ENCODE measurements around the gene ARMC7.

The ARMC7 gene

DNA sequence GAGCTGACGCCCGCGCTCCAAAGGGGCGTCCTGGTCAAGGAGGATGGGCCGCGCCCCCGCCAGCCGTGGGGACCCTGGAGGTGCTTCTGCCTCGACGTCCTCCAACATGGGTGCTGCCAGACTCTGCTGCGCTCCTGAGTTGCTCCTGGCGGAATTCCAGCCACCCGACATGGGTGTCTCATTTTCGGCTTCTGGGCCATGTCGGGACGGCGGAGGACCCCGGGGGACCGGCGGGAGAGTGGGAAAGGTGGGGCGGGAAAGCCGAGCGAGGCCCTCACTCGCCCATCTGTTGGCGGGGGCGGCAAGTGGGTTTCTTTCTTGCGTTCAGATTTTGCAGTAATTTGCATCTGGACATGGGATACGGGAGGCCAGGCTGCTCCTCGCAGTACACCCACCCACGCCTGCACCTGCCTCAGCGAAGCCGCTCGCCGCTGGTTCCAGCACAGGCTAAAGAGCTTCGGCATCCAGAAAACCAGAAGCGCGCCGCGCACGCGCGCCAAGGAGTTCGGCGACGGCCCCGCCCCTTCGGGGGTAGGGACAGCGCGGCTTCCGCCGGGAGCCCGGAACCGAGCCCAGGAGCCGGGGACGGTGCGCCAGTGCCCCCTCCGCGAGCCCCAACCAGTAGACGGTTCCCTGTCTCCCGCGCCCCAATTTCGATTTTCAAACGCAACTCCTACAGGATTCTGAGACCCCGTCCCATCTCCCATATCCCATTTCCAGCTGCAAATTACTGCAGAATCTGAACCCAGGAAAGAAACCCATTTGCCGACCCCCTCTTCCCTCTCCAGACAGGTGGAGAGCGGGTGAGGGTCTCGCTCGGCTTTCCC, at the start of gene ARMC7:
TSS of gene ARMC7 (plus strand) at position 563 of the 827 bp plus-strand sequence. CDS start 320 bp downstream, outside the sequence.
- no peak for DNase-seq (ENCODE audit: low read depth)
- H3K4me3 ChIP-seq (ENCODE audit: low read length) = peak within 1 kb of the TSS; percentile 86
- TF ChIP-seq, protein P1, sequence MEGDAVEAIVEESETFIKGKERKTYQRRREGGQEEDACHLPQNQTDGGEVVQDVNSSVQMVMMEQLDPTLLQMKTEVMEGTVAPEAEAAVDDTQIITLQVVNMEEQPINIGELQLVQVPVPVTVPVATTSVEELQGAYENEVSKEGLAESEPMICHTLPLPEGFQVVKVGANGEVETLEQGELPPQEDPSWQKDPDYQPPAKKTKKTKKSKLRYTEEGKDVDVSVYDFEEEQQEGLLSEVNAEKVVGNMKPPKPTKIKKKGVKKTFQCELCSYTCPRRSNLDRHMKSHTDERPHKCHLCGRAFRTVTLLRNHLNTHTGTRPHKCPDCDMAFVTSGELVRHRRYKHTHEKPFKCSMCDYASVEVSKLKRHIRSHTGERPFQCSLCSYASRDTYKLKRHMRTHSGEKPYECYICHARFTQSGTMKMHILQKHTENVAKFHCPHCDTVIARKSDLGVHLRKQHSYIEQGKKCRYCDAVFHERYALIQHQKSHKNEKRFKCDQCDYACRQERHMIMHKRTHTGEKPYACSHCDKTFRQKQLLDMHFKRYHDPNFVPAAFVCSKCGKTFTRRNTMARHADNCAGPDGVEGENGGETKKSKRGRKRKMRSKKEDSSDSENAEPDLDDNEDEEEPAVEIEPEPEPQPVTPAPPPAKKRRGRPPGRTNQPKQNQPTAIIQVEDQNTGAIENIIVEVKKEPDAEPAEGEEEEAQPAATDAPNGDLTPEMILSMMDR (conservative IDR thresholded peaks at IDR 0.05; ENCODE audit: low read depth, low read length) = no peak

- no peak for DNase-seq (ENCODE audit: low read depth)
- H3K4me3 ChIP-seq (ENCODE audit: low read length) = no peak overlapping the region
- TF ChIP-seq, protein P1 (conservative IDR thresholded peaks at IDR 0.05; ENCODE audit: low read depth, low read length) = no peak
Observed at GRCh38 chr17:75060434-75061054, 49.2 kb upstream of the ARMC7 start.

DNA sequence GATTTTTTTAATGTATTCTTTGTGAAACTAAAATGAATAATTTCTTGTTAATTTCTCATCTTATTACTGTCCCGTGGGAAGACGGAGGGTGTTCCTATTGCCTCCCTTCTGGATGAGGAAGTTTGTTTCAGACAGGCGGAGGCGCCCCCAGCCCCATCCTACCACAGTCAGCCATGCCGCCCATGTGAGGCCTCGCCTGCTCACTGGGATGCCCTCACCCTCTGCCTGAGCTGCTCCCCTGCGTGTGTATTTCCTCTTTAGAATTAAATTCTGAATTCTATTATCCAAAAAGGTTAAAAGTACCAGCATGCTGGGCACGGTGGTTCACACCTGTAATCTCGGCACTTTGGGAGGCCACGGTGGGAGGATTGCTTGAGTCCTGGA, 48.7 kb upstream of the ARMC7 start:
- DNase-seq (ENCODE audit: low read depth) = no peak
- H3K4me3 ChIP-seq (ENCODE audit: low read length) = no peak overlapping the region
- TF ChIP-seq, protein P1 (conservative IDR thresholded peaks at IDR 0.05; ENCODE audit: low read depth, low read length) = no peak

- DNase-seq (ENCODE audit: low read depth) = no peak
- TF ChIP-seq, protein P1 (conservative IDR thresholded peaks at IDR 0.05; ENCODE audit: low read depth, low read length) = no peak
- no peak overlapping the region for H3K4me3 ChIP-seq (ENCODE audit: low read length)
Observed at GRCh38 chr17:75061618-75062017, 48.2 kb upstream of the ARMC7 start.

DNA sequence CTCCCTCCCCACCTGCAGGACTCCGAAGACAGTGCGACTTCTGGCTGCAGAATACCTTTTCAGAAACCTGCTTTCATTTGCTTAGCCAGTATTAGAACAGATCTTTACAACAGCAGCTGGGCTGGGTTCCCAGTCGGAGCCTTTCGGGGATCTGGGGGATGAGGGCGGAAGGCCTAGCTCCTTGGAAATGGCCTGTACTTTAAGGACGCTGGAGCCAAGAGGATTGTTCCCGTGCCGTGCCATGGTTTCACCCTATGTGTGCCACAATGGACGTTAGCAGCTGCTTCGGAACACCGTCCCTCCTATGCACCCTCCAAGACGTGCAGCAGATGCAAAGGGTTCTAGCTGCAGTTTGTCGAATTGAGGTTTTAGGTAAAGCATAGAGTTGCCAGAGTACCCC, 46.6 kb upstream of the ARMC7 start:
- DNase-seq (ENCODE audit: low read depth) = no peak
- TF ChIP-seq, protein P1 (conservative IDR thresholded peaks at IDR 0.05; ENCODE audit: low read depth, low read length) = no peak
- no peak overlapping the region for H3K4me3 ChIP-seq (ENCODE audit: low read length)

DNA sequence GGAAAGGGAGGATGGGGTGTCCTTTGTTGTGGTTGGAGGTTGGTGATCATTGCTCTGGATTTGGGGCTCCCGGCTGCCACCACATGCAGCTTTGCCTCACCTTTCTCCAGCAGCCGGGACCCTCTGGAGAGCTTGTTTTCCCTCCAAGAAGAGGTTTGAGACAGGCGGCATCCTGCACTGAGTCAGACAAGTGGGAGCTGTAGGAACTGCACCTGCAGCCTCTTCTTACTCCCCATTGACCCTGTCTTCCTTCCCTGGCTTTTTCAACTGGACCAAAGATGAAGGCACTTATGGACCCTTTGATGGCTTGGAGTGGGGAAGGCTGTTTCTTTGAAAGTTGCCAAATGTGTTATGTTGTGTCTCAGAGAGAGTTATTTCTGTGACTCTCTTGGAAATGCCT, 46.1 kb upstream of the ARMC7 start:
- TF ChIP-seq, protein P1 (conservative IDR thresholded peaks at IDR 0.05; ENCODE audit: low read depth, low read length) = no peak
- DNase-seq (ENCODE audit: low read depth) = no peak
- H3K4me3 ChIP-seq (ENCODE audit: low read length) = no peak overlapping the region

DNA sequence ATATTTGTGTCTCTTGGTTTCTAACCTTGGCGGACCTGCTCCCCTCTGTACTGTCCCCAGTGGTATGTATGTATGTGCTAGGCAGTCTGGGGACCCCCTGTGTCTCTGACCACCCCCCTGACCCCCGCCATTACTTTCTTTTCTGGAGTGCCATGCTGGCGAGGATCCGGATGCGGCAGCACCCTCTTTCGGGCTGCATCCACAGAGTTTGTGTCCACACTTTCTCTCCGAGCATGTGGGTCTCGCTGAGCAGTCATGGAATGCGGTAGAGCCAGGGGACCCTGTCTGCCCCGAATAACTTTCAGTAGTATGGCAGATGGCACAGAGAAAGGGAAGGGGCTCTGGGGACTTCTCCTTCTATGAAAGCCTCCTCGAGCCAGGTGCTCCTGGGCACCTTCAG, 45.7 kb upstream of the ARMC7 start:
- TF ChIP-seq, protein P1 (conservative IDR thresholded peaks at IDR 0.05; ENCODE audit: low read depth, low read length) = no peak
- no peak for DNase-seq (ENCODE audit: low read depth)
- no peak overlapping the region for H3K4me3 ChIP-seq (ENCODE audit: low read length)

Data from retinal pigment epithelial cell (primary cell).